HEK293 (cell line): ENCODE measurements around the gene TBC1D17.
A peak's percentile ranks its signal among the peaks of the same experiment; 100 is the strongest.

Experiments used
- BCL11B ChIP-seq: fragments of 450-650 bp; formaldehyde crosslinking; IDR thresholded peaks from 2 replicates; pipeline ENCODE4 v1.5.1; 2016; ENCODE audit warnings: low read depth, missing biosample characterization, missing genetic modification characterization
- HOXA7 ChIP-seq: sonication (generic); formaldehyde crosslinking; IDR thresholded peaks from 2 replicates; pipeline ENCODE4 v1.8.1; 2022; ENCODE audit warnings: missing genetic modification reagents, borderline replicate concordance
- HOXC10 ChIP-seq: sonication (generic); formaldehyde crosslinking; IDR thresholded peaks from 2 replicates; pipeline ENCODE4 v1.8.1; 2023; ENCODE audit warnings: mild to moderate bottlenecking, missing genetic modification reagents
- KLF10 ChIP-seq: fragments of 450-650 bp; IDR thresholded peaks from 2 replicates; pipeline ENCODE4 v1.5.1; 2018; ENCODE audit warnings: missing biosample characterization, mild to moderate bottlenecking, missing genetic modification characterization
- MYNN ChIP-seq: fragments of 450-650 bp; formaldehyde crosslinking; IDR thresholded peaks from 2 replicates; pipeline ENCODE4 v1.5.1; 2016; ENCODE audit warnings: missing biosample characterization, missing genetic modification characterization, borderline replicate concordance
- RBAK ChIP-seq: fragments of 450-650 bp; formaldehyde crosslinking; IDR thresholded peaks from 2 replicates; pipeline ENCODE4 v1.5.1; 2016; ENCODE audit warnings: missing biosample characterization, missing genetic modification characterization
- TSHZ1 ChIP-seq: fragments of 450-650 bp; formaldehyde crosslinking; IDR thresholded peaks from 2 replicates; pipeline ENCODE4 v1.5.1; 2016; ENCODE audit warnings: missing biosample characterization, missing genetic modification characterization, borderline replicate concordance
- ZBTB1 ChIP-seq: fragments of 450-650 bp; formaldehyde crosslinking; IDR thresholded peaks from 2 replicates; pipeline ENCODE4 v1.5.1; 2016; ENCODE audit warnings: missing biosample characterization, missing genetic modification characterization
- ZBTB17 ChIP-seq: fragments of 450-650 bp; formaldehyde crosslinking; IDR thresholded peaks from 2 replicates; pipeline ENCODE4 v1.5.1; 2016; ENCODE audit warnings: missing biosample characterization, missing genetic modification characterization
- ZBTB44 ChIP-seq: fragments of 450-650 bp; IDR thresholded peaks from 2 replicates; pipeline ENCODE4 v1.5.1; 2018; ENCODE audit warnings: missing biosample characterization, mild to moderate bottlenecking, missing genetic modification characterization
- ZBTB48 ChIP-seq: fragments of 450-650 bp; formaldehyde crosslinking; IDR thresholded peaks from 2 replicates; pipeline ENCODE4 v1.5.1; 2016; ENCODE audit warnings: missing biosample characterization, missing genetic modification characterization
- ZNF114 ChIP-seq: fragments of 450-650 bp; formaldehyde crosslinking; IDR thresholded peaks from 2 replicates; pipeline ENCODE4 v1.5.0; 2017; ENCODE audit warnings: missing biosample characterization, missing genetic modification characterization
- ZNF140 ChIP-seq: fragments of 450-650 bp; formaldehyde crosslinking; IDR thresholded peaks from 2 replicates; pipeline ENCODE4 v1.5.1; 2016; ENCODE audit warnings: missing biosample characterization, missing genetic modification characterization
- ZNF174 ChIP-seq: fragments of 450-650 bp; formaldehyde crosslinking; IDR thresholded peaks from 2 replicates; pipeline ENCODE4 v1.5.0; 2017; ENCODE audit warnings: missing biosample characterization, mild to moderate bottlenecking, missing genetic modification characterization
- ZNF184 ChIP-seq: fragments of 450-650 bp; IDR thresholded peaks from 2 replicates; pipeline ENCODE4 v1.5.1; 2018; ENCODE audit warnings: missing biosample characterization, mild to moderate bottlenecking, missing genetic modification characterization
- ZNF202 ChIP-seq: fragments of 450-650 bp; formaldehyde crosslinking; IDR thresholded peaks from 2 replicates; pipeline ENCODE4 v1.5.1; 2016; ENCODE audit warnings: missing biosample characterization, missing genetic modification characterization, borderline replicate concordance
- ZNF223 ChIP-seq: fragments of 450-650 bp; formaldehyde crosslinking; IDR thresholded peaks from 2 replicates; pipeline ENCODE4 v1.5.1; 2016; ENCODE audit warnings: missing biosample characterization, missing genetic modification characterization
- ZNF398 ChIP-seq: fragments of 450-650 bp; formaldehyde crosslinking; IDR thresholded peaks from 2 replicates; pipeline ENCODE4 v1.5.1; 2017; ENCODE audit warnings: missing biosample characterization, missing genetic modification characterization
- ZNF423 ChIP-seq: fragments of 450-650 bp; formaldehyde crosslinking; IDR thresholded peaks from 2 replicates; pipeline ENCODE4 v1.5.1; 2016; ENCODE audit warnings: missing biosample characterization, missing genetic modification characterization
- ZNF629 ChIP-seq: fragments of 450-650 bp; formaldehyde crosslinking; IDR thresholded peaks from 2 replicates; pipeline ENCODE4 v1.5.1; 2017; ENCODE audit warnings: missing biosample characterization, missing genetic modification characterization
- ZNF654 ChIP-seq: fragments of 450-650 bp; formaldehyde crosslinking; IDR thresholded peaks from 2 replicates; pipeline ENCODE4 v1.5.1; 2016; ENCODE audit warnings: low read depth, missing biosample characterization, missing genetic modification characterization
- ZNF701 ChIP-seq: fragments of 450-650 bp; formaldehyde crosslinking; IDR thresholded peaks from 2 replicates; pipeline ENCODE4 v1.5.1; 2016; ENCODE audit warnings: missing biosample characterization, missing genetic modification characterization
- ZNF776 ChIP-seq: fragments of 450-650 bp; formaldehyde crosslinking; IDR thresholded peaks from 2 replicates; pipeline ENCODE4 v1.5.0; 2017; ENCODE audit warnings: missing biosample characterization, missing genetic modification characterization, borderline replicate concordance
- ZSCAN30 ChIP-seq: fragments of 450-650 bp; IDR thresholded peaks from 2 replicates; pipeline ENCODE4 v1.5.1; 2018; ENCODE audit warnings: missing biosample characterization, mild to moderate bottlenecking, missing genetic modification characterization, moderate library complexity
- ZXDB ChIP-seq: fragments of 450-650 bp; formaldehyde crosslinking; IDR thresholded peaks from 2 replicates; pipeline ENCODE4 v1.5.1; 2016; ENCODE audit warnings: missing biosample characterization, missing genetic modification characterization
- TF ChIP-seq, protein P1 (sequence below): fragments of 450-650 bp; formaldehyde crosslinking; IDR thresholded peaks from 2 replicates; pipeline ENCODE4 v1.5.1; 2016; ENCODE audit warnings: missing biosample characterization, missing genetic modification characterization
- TF ChIP-seq, protein P2 (sequence below): fragments of 450-650 bp; formaldehyde crosslinking; IDR thresholded peaks from 2 replicates; pipeline ENCODE4 v1.5.1; 2017; ENCODE audit warnings: missing biosample characterization, missing genetic modification characterization

TBC1D17 gene

DNA sequence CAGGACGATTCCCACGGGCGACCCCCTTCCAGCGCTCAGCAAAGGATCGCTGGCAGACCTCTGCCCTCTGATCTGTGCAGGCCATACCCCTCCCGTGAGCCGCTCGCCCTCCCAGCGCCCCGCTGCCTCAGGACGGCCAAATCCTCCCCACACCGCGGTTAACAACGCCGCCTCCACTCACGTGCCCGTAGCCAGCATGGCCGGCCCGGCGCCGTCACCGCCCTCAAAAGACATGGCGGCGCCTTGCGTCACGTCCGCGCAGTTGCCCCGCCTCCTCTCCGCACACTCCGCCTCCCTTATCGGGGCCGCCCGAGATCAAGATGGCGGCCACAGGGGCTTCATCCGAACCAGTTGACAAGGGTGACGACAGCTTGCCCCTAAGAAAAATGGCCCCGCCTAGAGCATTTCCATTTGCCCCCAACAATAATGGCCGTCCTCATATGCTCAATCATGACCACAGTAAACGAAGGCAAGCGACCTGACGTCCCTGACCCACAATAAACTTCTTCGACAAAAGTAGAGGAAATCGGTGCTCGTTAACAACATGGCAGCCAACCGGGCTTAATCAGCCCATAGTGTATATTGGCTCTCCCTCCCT lies 981 bp upstream of the TBC1D17 start (continued):
- TF ChIP-seq, protein P1, sequence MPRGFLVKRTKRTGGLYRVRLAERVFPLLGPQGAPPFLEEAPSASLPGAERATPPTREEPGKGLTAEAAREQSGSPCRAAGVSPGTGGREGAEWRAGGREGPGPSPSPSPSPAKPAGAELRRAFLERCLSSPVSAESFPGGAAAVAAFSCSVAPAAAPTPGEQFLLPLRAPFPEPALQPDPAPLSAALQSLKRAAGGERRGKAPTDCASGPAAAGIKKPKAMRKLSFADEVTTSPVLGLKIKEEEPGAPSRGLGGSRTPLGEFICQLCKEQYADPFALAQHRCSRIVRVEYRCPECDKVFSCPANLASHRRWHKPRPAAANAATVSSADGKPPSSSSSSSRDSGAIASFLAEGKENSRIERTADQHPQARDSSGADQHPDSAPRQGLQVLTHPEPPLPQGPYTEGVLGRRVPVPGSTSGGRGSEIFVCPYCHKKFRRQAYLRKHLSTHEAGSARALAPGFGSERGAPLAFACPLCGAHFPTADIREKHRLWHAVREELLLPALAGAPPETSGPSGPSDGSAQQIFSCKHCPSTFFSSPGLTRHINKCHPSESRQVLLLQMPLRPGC (tag by site-specific recombination), result no peak
- TF ChIP-seq ZBTB44 (tag by site-specific recombination) (no peak), ZNF423 (tag by site-specific recombination) (no peak), ZNF184 (tag by site-specific recombination) (no peak), RBAK (tag by site-specific recombination) (peak; percentile 51; the same call in 1 of the 2 replicates), ZBTB48 (tag by site-specific recombination) (no peak), HOXC10 (CRISPR knock-in tag) (no peak), ZXDB (tag by site-specific recombination) (no peak; the same call in 1 of the 2 replicates), ZBTB17 (tag by site-specific recombination) (peak; percentile 93; the same call in 1 of the 2 replicates), ZNF114 (tag by site-specific recombination) (no peak), ZSCAN30 (tag by site-specific recombination) (no peak), TSHZ1 (no peak), KLF10 (tag by site-specific recombination) (no peak), MYNN (tag by site-specific recombination) (no peak), BCL11B (tag by site-specific recombination) (no peak), ZBTB1 (tag by site-specific recombination) (no peak), ZNF654 (tag by site-specific recombination) (no peak), ZNF174 (tag by site-specific recombination) (no peak), ZNF223 (tag by site-specific recombination) (no peak; the same call in 1 of the 2 replicates), ZNF398 (tag by site-specific recombination) (no peak), ZNF701 (0 out of 2 replicates have a peak, but pooled peaks have one; percentile 42), HOXA7 (CRISPR knock-in tag) (no peak), ZNF140 (tag by site-specific recombination) (no peak), ZNF776 (no peak), ZNF202 (tag by site-specific recombination) (no peak), ZNF629 (tag by site-specific recombination) (peak; percentile 93)
- TF ChIP-seq, protein P2, sequence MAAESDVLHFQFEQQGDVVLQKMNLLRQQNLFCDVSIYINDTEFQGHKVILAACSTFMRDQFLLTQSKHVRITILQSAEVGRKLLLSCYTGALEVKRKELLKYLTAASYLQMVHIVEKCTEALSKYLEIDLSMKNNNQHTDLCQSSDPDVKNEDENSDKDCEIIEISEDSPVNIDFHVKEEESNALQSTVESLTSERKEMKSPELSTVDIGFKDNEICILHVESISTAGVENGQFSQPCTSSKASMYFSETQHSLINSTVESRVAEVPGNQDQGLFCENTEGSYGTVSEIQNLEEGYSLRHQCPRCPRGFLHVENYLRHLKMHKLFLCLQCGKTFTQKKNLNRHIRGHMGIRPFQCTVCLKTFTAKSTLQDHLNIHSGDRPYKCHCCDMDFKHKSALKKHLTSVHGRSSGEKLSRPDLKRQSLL (tag by site-specific recombination), result peak; percentile 46; the same call in 1 of the 2 replicates
